OCI-LY1 (cell line): Measurements from ENCODE around the gene WLS.

Experiments used
- EZH2 ChIP-seq: fragments of 200-600 bp; sonication (generic), shearing (Covaris generic); IDR thresholded peaks from 2 replicates; pipeline ENCODE4 v1.8.0; 2017; ENCODE audit warnings: borderline replicate concordance, mixed run types, mild to moderate bottlenecking, antibody characterized with exemption, low read length, moderate library complexity, mixed read lengths
- TF ChIP-seq, protein P1 (sequence below): fragments of 200-600 bp; sonication (generic), shearing (Covaris generic); IDR thresholded peaks from 2 replicates; pipeline ENCODE4 v1.5.1; 2017; ENCODE audit warnings: mild to moderate bottlenecking, antibody characterized with exemption, low read length, moderate library complexity, mixed read lengths

GRCh38 chr1:68147534-68148171, 84.7 kb downstream of the WLS start:
- TF ChIP-seq, protein P1, sequence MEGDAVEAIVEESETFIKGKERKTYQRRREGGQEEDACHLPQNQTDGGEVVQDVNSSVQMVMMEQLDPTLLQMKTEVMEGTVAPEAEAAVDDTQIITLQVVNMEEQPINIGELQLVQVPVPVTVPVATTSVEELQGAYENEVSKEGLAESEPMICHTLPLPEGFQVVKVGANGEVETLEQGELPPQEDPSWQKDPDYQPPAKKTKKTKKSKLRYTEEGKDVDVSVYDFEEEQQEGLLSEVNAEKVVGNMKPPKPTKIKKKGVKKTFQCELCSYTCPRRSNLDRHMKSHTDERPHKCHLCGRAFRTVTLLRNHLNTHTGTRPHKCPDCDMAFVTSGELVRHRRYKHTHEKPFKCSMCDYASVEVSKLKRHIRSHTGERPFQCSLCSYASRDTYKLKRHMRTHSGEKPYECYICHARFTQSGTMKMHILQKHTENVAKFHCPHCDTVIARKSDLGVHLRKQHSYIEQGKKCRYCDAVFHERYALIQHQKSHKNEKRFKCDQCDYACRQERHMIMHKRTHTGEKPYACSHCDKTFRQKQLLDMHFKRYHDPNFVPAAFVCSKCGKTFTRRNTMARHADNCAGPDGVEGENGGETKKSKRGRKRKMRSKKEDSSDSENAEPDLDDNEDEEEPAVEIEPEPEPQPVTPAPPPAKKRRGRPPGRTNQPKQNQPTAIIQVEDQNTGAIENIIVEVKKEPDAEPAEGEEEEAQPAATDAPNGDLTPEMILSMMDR = no peak
- no peak for TF ChIP-seq EZH2
